ENCODE data around the gene NPTX2. TPM values are rescaled to one million over a fixed set of nuclear protein-coding genes. Genes with fewer than 3 reads are reported as not detected.

Gene NPTX2
- total and polyA plus RNA-seq, 2 of the 8 experiments (the other 6 are each of a cell fraction or from before 2014, with no cell fraction given), result 18.4 to 19.2 TPM

DNA sequence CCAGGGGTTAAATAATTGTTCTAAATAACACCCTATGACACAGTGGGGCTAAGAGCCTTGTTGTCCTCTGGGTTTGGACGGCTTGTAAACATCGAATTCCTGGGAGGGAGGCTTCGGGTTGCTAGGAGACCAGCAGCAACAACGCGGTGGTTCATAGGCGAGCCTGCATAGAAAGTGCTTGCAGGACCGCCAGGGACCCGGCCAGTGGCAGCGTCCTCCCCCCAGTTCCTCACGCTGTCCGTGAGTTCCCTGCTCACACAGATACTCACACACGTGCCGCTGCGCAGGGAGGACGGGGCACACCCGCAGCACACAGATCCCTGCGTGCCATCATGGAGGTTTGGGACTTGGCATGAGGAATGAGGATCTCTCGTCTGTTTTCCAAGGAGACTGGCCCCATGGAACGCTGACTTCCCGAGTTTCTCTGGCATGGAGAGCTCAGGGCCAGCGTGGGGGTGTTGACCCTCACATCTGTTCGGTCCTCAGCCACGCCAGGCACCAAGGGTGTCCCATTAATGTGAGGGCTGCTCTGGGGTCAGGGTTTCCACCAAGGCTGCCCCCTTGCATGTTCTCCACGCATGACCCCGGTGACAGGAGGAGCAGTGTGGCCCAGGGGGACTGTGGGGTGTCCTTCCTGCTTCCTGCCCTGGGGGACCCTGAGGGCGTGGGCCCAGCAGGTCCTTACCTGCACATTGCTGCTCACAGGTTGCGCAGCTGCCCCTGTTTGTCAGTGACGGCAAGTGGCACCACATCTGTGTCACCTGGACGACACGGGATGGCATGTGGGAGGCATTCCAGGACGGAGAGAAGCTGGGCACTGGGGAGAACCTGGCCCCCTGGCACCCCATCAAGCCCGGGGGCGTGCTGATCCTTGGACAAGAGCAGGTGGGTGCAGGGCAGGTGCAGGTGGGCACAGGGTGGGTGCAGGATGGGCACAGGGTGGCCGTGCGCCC lies 9.7 kb downstream of the NPTX2 start:
- CTCF ChIA-PET (ENCODE audit: partially characterized antibody), result interaction anchor here (0.6 to 4.2 kb wide), 3 partner anchors 8 to 209 kb away, joined by 3 to 22 read pairs (median 5); partner anchors contain the start of gene NPTX2
- Histone ChIP-seq H2BK20ac (ENCODE audit: low read length) (no peak overlapping the region), H3K14ac (ENCODE audit: insufficient read length) (no peak overlapping the region), H3K4me1 (replicated peaks in 1 of 4; ENCODE audit: control insufficient read depth in 3 of 4, insufficient read depth in 4 of 4, low read length in 3 of 4) (peaks cover 0 to 21% (median 7%) of the 10 kb centered on the region in 4 experiments; a peak in 6 of 7 replicates), H3K27ac (ENCODE audit: low read depth, low read length) (peak overlapping the region; percentile 45; the same call in 1 of the 2 replicates), H3K79me2 (ENCODE audit: control insufficient read depth in 1 of 2, insufficient read depth in 2 of 2, low read length in 2 of 2) (no peaks in the 10 kb centered on the region), H3K23ac (ENCODE audit: insufficient read length) (no peak overlapping the region), H3K27me3 (replicated peaks in 1 of 4; ENCODE audit: control insufficient read depth in 3 of 4, extremely low read depth in 1 of 4, insufficient read depth in 3 of 4, low read length in 3 of 4) (no peaks in the 10 kb centered on the region), H2AK5ac (ENCODE audit: low read depth, low read length) (peak overlapping the region; percentile 33; the same call in 1 of the 2 replicates), H4K20me1 (replicated peaks in 1 of 2; ENCODE audit: control insufficient read depth in 1 of 2, insufficient read depth in 2 of 2, low read length in 2 of 2) (peaks cover 0 to 2% of the 10 kb centered on the region in 2 experiments), H3K36me3 (ENCODE audit: control insufficient read depth in 2 of 4, insufficient read depth in 4 of 4, low read length in 3 of 4) (no peaks in the 10 kb centered on the region; a peak in 1 of 8 replicates), H2AFZ (ENCODE audit: low read length) (no peak overlapping the region), H2BK5ac (ENCODE audit: low read depth, low read length) (no peak overlapping the region; the same call in 1 of the 2 replicates), H3K4me3 (ENCODE audit: extremely low read depth in 1 of 4, insufficient read depth in 2 of 4, low read depth in 3 of 4, low read length in 4 of 4) (no peak overlapping the region; a peak in 1 of 8 replicates), H3K18ac (ENCODE audit: extremely low read depth, low read length) (no peak overlapping the region), H3K9ac (replicated peaks in 1 of 4; ENCODE audit: extremely low read depth in 1 of 4, low read depth in 3 of 4, low read length in 3 of 4) (peak overlapping the region in 2 of 4 experiments; percentile 13 to 43; a peak in 2 of 7 replicates), H2BK12ac (ENCODE audit: low read depth, low read length) (no peak overlapping the region), H2BK120ac (replicated peaks; ENCODE audit: low read depth, low read length) (no peak overlapping the region), H3K79me1 (ENCODE audit: low read depth, low read length) (no peaks in the 10 kb centered on the region), H2BK15ac (ENCODE audit: low read length) (no peak overlapping the region), H3K9me3 (ENCODE audit: insufficient read depth in 2 of 2, low read depth in 1 of 2, low read length in 1 of 2) (no peaks in the 10 kb centered on the region), H4K8ac (ENCODE audit: extremely low read depth, insufficient read depth, low read length) (peak overlapping the region; percentile 12; the same call in 1 of the 2 replicates), H3K4ac (replicated peaks; ENCODE audit: insufficient read length, low read depth, low read length) (no peak overlapping the region), H4K91ac (replicated peaks; ENCODE audit: insufficient read length, low read length) (no peak overlapping the region), H4K5ac (ENCODE audit: insufficient read length, low read depth, low read length) (no peak overlapping the region), H3K23me2 (ENCODE audit: low read depth, low read length) (no peaks in the 10 kb centered on the region), H3K56ac (replicated peaks; ENCODE audit: insufficient read length, low read depth, low read length) (no peak overlapping the region), H3K4me2 (ENCODE audit: insufficient read depth in 1 of 2, low read depth in 2 of 2, low read length in 2 of 2) (no peak overlapping the region)
- FAIRE-seq (no peak), DNase-seq (ENCODE audit: low read depth in 1 of 2, low spot score in 2 of 2) (no peak)
- POLR2A ChIA-PET (ENCODE audit: partially characterized antibody), result interaction anchor here (0.9 kb wide), 1 partner anchor 9 kb away, joined by 3 read pairs; no protein-coding TSS in a partner anchor
- TF ChIP-seq CBX5 (IDR thresholded peaks at IDR 0.05; ENCODE audit: low read depth, low read length) (no peak), RNF2 (IDR thresholded peaks at IDR 0.05; ENCODE audit: borderline replicate concordance, low read depth, low read length, missing control alignments, poor library complexity, severe bottlenecking) (no peak), NRF1 (IDR thresholded peaks at IDR 0.05; ENCODE audit: low read depth, low read length) (no peak), HDAC2 (IDR thresholded peaks at IDR 0.05; ENCODE audit: borderline replicate concordance in 1 of 2, low read depth in 2 of 2, low read length in 2 of 2) (no peak), EP300 (IDR thresholded peaks at IDR 0.05; ENCODE audit: borderline replicate concordance in 1 of 2, low read depth in 2 of 2, low read length in 2 of 2) (peak in 1 of 2 experiments; percentile 10; a peak in 1 of 3 replicates), TEAD4 (IDR thresholded peaks at IDR 0.05; ENCODE audit: low read depth, low read length) (peak; percentile 75), RFX5 (IDR thresholded peaks at IDR 0.05; ENCODE audit: borderline replicate concordance, low read depth, low read length) (no peak)
- TF ChIP-seq, protein P1, sequence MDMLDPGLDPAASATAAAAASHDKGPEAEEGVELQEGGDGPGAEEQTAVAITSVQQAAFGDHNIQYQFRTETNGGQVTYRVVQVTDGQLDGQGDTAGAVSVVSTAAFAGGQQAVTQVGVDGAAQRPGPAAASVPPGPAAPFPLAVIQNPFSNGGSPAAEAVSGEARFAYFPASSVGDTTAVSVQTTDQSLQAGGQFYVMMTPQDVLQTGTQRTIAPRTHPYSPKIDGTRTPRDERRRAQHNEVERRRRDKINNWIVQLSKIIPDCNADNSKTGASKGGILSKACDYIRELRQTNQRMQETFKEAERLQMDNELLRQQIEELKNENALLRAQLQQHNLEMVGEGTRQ (IDR thresholded peaks at IDR 0.05; ENCODE audit: low read length), result no peak
- 85% methylated on average over 28 of the region's 35 CpGs; no CpG with 5 or more reads in 1 of the 2 experiments for WGBS, 2 experiments (ENCODE audit: extremely low coverage in 1 of 2, insufficient coverage in 1 of 2, insufficient read length in 1 of 2, insufficient replicate concordance in 2 of 2, low coverage in 1 of 2, low lambda C conversion rate in 2 of 2, missing lambda C conversion rate in 1 of 2)
